Panc1 (cell line): ENCODE results near the gene ARHGEF28. TPM values are rescaled to one million over a fixed set of nuclear protein-coding genes. Genes with fewer than 3 reads are reported as not detected.

Experiments used
- ATAC-seq: fragments of 200-7000 bp; cut with Tn5 transposase; 2 replicates; pipeline ENCODE4 v1.9.1; 2020; ENCODE audit warnings: mild to moderate bottlenecking, moderate library complexity
- BruUV-seq: library from RNA; stranded (reverse); fragments of 400-500 nt; replicated peaks from 2 replicates; lab custom pipeline; 2021; lab: Mats Ljungman, UMichigan
- CTCF ChIA-PET: fragments of 300-600 bp; sonication (Branson Sonifier 250); formaldehyde crosslinking; loops from one replicate; lab custom pipeline; 2022; ENCODE audit warnings: antibody characterized with exemption; lab: Charles Lee
- POLR2A ChIA-PET: fragments of 300-600 bp; sonication (Branson Sonifier 250); formaldehyde crosslinking; loops from one replicate; lab custom pipeline; 2022; ENCODE audit warnings: antibody characterized with exemption; lab: Charles Lee
- DNase-seq: peaks from one replicate; pipeline ENCODE4 v3.0.0-alpha.2; 2010; ENCODE audit warnings: low read depth, low spot score
- H3K27ac ChIP-seq: 2 replicates; pipeline ENCODE4 v1.5.1; 2011; ENCODE audit warnings: mild to moderate bottlenecking, low read length, inconsistent platforms
- H3K27me3 ChIP-seq: fragments of 200-500 bp; sonication (Bioruptor generic); 2 replicates; pipeline ENCODE4 v1.6.0; 2014; ENCODE audit warnings: low read length, inconsistent platforms; ENCODE audit not compliant: control insufficient read depth, insufficient read depth
- H3K36me3 ChIP-seq: fragments of 200-500 bp; sonication (Bioruptor generic); 2 replicates; pipeline ENCODE4 v1.5.1; 2014; ENCODE audit warnings: inconsistent platforms, mild to moderate bottlenecking, low read length, moderate library complexity; ENCODE audit not compliant: control insufficient read depth, insufficient read depth
- H3K4me1 ChIP-seq: 2 replicates; pipeline ENCODE4 v1.5.1; 2011; ENCODE audit warnings: inconsistent platforms, mild to moderate bottlenecking, low read length, moderate library complexity; ENCODE audit not compliant: control insufficient read depth, insufficient read depth
- H3K4me3 ChIP-seq, 2 experiments: 2 replicates each; pipeline ENCODE4 v1.5.1; 2011 to 2012; ENCODE audit warnings: low read depth in 2 of 2, low read length in 2 of 2, mild to moderate bottlenecking in 2 of 2, inconsistent platforms in 1 of 2, moderate library complexity in 1 of 2
- H3K9me3 ChIP-seq: fragments of 200-500 bp; sonication (Bioruptor generic); 2 replicates; pipeline ENCODE4 v1.5.1; 2014; ENCODE audit warnings: low read depth, mild to moderate bottlenecking, inconsistent platforms, low read length, moderate library complexity; ENCODE audit not compliant: control insufficient read depth, insufficient read depth
- POLR2AphosphoS5 ChIP-seq: IDR thresholded peaks from 2 replicates; pipeline ENCODE4 v1.6.1; 2012; ENCODE audit warnings: mild to moderate bottlenecking, low read depth, low read length, moderate library complexity
- SIN3A ChIP-seq: IDR thresholded peaks from 2 replicates; pipeline ENCODE4 v1.6.1; 2012; ENCODE audit warnings: low read depth, mild to moderate bottlenecking, low read length, moderate library complexity, borderline replicate concordance; ENCODE audit not compliant: insufficient read depth
- TCF7L2 ChIP-seq: IDR thresholded peaks from 2 replicates; pipeline ENCODE4 v1.6.1; 2011; ENCODE audit warnings: mild to moderate bottlenecking, low read depth, low read length, inconsistent platforms
- in situ Hi-C: cut with HindIII; loops from 2 replicates; pipeline ENCODE4 v1.10.0; 2016; ENCODE audit warnings: low sequenced_read_pairs, low pct_unique_long_range_greater_than_20kb
- intact Hi-C: fragments of 100-400 bp; cut with micrococcal nuclease; formaldehyde crosslinking; loops from one replicate; pipeline ENCODE4 v1.10.0; 2022; ENCODE audit not compliant: unreplicated experiment
- total RNA-seq: library from RNA; stranded (reverse); gene quantifications from one replicate; pipeline ENCODE4 v1.2.1, GENCODE V29; 2021; ENCODE audit not compliant: unreplicated experiment
- TF ChIP-seq, protein P1 (sequence below), 2 experiments: IDR thresholded peaks; 2 replicates each; pipeline ENCODE4 v1.6.1; 2011 to 2012; ENCODE audit warnings: low read depth in 2 of 2, control low read depth in 1 of 2, low read length in 1 of 2, mild to moderate bottlenecking in 1 of 2, moderate library complexity in 1 of 2; ENCODE audit not compliant: insufficient read depth in 1 of 2
- TF ChIP-seq, protein P2 (sequence below): fragments of 450-650 bp; IDR thresholded peaks from 2 replicates; pipeline ENCODE4 v1.5.1; 2017; ENCODE audit warnings: mild to moderate bottlenecking

The ARHGEF28 gene
- total RNA-seq, 1 experiment from 2014 or later, result 34.8 TPM

DNA sequence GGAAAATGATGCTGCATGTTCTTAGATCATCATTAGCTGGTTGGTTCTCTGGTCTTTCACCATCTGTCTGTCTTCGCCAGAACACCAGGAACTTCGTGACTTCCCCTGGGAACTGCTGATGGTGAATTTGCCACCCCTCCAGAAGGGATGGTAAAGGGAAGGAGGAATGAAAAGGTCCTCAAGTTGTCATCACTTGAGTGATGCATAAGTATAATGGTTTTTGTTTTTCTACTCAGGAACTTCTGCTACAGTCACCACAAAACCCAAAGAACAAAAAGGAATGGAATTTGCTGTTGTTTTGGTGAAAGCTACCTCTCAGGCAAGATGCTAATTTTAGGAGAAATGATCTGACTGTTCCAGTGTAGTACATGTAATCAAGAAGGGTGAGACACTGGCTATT is 328.4 kb downstream of the ARHGEF28 start:
- in situ Hi-C loops, result no loop called here
- H3K4me3 ChIP-seq, result no peak overlapping the region
- ATAC-seq (no peak), DNase-seq (no peak)
- CTCF ChIA-PET, result no interaction called here
- no TSS peak for BruUV-seq
- H3K27me3 ChIP-seq, result no peaks in the 10 kb centered on the region; the same call in 1 of the 2 replicates
- TF ChIP-seq, protein P1, sequence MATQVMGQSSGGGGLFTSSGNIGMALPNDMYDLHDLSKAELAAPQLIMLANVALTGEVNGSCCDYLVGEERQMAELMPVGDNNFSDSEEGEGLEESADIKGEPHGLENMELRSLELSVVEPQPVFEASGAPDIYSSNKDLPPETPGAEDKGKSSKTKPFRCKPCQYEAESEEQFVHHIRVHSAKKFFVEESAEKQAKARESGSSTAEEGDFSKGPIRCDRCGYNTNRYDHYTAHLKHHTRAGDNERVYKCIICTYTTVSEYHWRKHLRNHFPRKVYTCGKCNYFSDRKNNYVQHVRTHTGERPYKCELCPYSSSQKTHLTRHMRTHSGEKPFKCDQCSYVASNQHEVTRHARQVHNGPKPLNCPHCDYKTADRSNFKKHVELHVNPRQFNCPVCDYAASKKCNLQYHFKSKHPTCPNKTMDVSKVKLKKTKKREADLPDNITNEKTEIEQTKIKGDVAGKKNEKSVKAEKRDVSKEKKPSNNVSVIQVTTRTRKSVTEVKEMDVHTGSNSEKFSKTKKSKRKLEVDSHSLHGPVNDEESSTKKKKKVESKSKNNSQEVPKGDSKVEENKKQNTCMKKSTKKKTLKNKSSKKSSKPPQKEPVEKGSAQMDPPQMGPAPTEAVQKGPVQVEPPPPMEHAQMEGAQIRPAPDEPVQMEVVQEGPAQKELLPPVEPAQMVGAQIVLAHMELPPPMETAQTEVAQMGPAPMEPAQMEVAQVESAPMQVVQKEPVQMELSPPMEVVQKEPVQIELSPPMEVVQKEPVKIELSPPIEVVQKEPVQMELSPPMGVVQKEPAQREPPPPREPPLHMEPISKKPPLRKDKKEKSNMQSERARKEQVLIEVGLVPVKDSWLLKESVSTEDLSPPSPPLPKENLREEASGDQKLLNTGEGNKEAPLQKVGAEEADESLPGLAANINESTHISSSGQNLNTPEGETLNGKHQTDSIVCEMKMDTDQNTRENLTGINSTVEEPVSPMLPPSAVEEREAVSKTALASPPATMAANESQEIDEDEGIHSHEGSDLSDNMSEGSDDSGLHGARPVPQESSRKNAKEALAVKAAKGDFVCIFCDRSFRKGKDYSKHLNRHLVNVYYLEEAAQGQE (IDR thresholded peaks at IDR 0.05; ENCODE audit: insufficient read depth in 1 of 2, low read depth in 2 of 2, low read length in 1 of 2), result no peak
- TF ChIP-seq TCF7L2 (no peak), SIN3A (no peak), POLR2AphosphoS5 (no peak)
- TF ChIP-seq, protein P2, sequence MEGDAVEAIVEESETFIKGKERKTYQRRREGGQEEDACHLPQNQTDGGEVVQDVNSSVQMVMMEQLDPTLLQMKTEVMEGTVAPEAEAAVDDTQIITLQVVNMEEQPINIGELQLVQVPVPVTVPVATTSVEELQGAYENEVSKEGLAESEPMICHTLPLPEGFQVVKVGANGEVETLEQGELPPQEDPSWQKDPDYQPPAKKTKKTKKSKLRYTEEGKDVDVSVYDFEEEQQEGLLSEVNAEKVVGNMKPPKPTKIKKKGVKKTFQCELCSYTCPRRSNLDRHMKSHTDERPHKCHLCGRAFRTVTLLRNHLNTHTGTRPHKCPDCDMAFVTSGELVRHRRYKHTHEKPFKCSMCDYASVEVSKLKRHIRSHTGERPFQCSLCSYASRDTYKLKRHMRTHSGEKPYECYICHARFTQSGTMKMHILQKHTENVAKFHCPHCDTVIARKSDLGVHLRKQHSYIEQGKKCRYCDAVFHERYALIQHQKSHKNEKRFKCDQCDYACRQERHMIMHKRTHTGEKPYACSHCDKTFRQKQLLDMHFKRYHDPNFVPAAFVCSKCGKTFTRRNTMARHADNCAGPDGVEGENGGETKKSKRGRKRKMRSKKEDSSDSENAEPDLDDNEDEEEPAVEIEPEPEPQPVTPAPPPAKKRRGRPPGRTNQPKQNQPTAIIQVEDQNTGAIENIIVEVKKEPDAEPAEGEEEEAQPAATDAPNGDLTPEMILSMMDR, result no peak
- H3K27ac ChIP-seq, result no peak overlapping the region
- no peaks in the 10 kb centered on the region for H3K9me3 ChIP-seq
- no peaks in the 10 kb centered on the region for H3K4me1 ChIP-seq
- intact Hi-C loops, result no loop called here
- POLR2A ChIA-PET, result no interaction called here
- no peaks in the 10 kb centered on the region for H3K36me3 ChIP-seq

DNA sequence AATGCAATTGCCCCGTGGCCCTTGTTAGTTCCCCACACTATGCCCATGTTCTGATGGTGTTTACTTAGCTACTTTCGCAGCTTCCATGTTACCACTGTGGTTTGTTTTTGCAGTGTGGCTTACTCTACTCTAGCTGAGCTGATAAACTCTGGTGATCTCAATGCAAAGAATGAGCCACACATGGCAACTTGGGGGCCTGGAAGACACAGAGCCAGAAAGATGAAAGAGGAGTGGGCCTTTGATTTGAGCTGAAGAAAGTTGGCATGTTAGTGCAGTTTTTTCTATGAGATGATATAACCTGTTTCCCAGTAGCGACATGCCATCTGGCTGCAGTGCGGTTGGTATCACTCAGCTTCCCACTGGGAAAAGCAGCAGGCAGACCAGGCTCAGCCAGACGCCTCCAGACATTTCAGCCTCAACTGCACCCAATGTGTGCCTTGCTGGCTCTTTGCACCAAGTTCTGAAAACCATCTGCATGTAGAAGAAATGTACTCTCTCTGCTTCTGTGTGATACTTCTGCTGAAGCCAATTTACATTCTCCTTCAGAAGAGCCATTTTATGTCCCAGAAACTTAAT is 329.4 kb downstream of the ARHGEF28 start:
- CTCF ChIA-PET, result no interaction called here
- DNase-seq, result no peak
- Histone ChIP-seq H3K27ac (no peak overlapping the region), H3K9me3 (no peaks in the 10 kb centered on the region), H3K36me3 (no peaks in the 10 kb centered on the region), H3K27me3 (no peaks in the 10 kb centered on the region; the same call in 1 of the 2 replicates), H3K4me3 (no peak overlapping the region), H3K4me1 (no peaks in the 10 kb centered on the region)
- intact Hi-C loops, result no loop called here
- no peak for ATAC-seq
- POLR2A ChIA-PET, result no interaction called here
- TF ChIP-seq, protein P1 (IDR thresholded peaks at IDR 0.05; ENCODE audit: insufficient read depth in 1 of 2, low read depth in 2 of 2, low read length in 1 of 2), result no peak
- TF ChIP-seq SIN3A, result no peak
- TF ChIP-seq, protein P2, result no peak
- TF ChIP-seq POLR2AphosphoS5, result no peak
- no peak for TF ChIP-seq TCF7L2
- in situ Hi-C loops, result no loop called here
- BruUV-seq, result no TSS peak
